ENCODE data around the gene PRKCA.

PRKCA gene

DNA sequence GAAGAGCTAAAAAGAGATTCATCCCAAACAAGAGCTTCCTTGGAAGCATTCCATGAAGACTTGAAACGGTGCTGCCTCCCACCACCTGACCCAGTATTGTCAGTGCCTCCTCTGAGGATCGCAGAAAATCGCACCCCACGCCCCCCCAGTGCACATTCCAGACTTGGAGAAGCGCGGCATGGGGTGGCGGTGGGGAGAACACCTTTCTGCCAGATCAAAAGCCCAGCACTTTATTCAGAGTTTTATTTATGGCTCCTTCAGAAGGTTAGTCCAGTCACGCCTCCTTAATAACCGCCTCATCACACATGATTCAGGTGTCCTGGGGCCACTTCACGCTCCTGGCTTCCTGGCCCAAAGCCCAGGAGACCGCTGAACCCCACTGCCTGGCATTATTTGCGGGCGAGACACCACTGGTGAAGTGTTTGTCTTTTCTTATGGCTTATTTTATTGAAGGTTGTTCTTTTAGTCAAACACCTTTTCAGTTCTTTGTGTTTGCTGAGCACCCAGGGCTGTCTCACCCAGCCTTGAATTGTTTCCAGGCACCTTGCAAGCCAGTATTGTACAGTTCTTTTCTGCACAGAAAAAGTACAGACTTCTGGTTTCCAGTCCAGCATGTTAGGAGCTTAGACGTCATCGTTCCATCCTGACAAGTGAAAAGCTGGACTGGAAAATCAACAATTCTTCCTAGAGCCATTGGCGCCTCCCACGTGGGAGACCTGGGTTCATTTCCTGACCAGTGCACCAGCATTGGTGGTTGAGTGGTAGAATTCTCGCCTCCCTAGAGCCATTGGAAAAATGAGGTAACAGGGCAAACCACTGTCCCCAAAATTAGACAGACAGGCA lies 452.9 kb downstream of the PRKCA start:
- Histone ChIP-seq H3K27me3 (ENCODE audit: insufficient read depth, poor library complexity, severe bottlenecking) (no peaks in the 10 kb centered on the region), H3K27ac (replicated peaks) (no peak overlapping the region), H3K4me3 (replicated peaks; ENCODE audit: insufficient read depth, low read length) (no peak overlapping the region)
- no peak for DNase-seq (ENCODE audit: low read depth in 1 of 2, low spot score in 1 of 2)
- no peak for TF ChIP-seq SPI1 (IDR thresholded peaks at IDR 0.05; ENCODE audit: borderline replicate concordance, low read depth)
- TF ChIP-seq, protein P1, sequence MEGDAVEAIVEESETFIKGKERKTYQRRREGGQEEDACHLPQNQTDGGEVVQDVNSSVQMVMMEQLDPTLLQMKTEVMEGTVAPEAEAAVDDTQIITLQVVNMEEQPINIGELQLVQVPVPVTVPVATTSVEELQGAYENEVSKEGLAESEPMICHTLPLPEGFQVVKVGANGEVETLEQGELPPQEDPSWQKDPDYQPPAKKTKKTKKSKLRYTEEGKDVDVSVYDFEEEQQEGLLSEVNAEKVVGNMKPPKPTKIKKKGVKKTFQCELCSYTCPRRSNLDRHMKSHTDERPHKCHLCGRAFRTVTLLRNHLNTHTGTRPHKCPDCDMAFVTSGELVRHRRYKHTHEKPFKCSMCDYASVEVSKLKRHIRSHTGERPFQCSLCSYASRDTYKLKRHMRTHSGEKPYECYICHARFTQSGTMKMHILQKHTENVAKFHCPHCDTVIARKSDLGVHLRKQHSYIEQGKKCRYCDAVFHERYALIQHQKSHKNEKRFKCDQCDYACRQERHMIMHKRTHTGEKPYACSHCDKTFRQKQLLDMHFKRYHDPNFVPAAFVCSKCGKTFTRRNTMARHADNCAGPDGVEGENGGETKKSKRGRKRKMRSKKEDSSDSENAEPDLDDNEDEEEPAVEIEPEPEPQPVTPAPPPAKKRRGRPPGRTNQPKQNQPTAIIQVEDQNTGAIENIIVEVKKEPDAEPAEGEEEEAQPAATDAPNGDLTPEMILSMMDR (IDR thresholded peaks at IDR 0.05; ENCODE audit: insufficient read depth, low read length): no peak
- TF ChIP-seq POLR2AphosphoS5 (IDR thresholded peaks at IDR 0.05; ENCODE audit: low read depth): no peak
- TF ChIP-seq, protein P2, sequence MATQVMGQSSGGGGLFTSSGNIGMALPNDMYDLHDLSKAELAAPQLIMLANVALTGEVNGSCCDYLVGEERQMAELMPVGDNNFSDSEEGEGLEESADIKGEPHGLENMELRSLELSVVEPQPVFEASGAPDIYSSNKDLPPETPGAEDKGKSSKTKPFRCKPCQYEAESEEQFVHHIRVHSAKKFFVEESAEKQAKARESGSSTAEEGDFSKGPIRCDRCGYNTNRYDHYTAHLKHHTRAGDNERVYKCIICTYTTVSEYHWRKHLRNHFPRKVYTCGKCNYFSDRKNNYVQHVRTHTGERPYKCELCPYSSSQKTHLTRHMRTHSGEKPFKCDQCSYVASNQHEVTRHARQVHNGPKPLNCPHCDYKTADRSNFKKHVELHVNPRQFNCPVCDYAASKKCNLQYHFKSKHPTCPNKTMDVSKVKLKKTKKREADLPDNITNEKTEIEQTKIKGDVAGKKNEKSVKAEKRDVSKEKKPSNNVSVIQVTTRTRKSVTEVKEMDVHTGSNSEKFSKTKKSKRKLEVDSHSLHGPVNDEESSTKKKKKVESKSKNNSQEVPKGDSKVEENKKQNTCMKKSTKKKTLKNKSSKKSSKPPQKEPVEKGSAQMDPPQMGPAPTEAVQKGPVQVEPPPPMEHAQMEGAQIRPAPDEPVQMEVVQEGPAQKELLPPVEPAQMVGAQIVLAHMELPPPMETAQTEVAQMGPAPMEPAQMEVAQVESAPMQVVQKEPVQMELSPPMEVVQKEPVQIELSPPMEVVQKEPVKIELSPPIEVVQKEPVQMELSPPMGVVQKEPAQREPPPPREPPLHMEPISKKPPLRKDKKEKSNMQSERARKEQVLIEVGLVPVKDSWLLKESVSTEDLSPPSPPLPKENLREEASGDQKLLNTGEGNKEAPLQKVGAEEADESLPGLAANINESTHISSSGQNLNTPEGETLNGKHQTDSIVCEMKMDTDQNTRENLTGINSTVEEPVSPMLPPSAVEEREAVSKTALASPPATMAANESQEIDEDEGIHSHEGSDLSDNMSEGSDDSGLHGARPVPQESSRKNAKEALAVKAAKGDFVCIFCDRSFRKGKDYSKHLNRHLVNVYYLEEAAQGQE (IDR thresholded peaks at IDR 0.05; ENCODE audit: insufficient replicate concordance, low read depth): no peak
- TF ChIP-seq GABPA (IDR thresholded peaks at IDR 0.05; ENCODE audit: low read depth): no peak

DNA sequence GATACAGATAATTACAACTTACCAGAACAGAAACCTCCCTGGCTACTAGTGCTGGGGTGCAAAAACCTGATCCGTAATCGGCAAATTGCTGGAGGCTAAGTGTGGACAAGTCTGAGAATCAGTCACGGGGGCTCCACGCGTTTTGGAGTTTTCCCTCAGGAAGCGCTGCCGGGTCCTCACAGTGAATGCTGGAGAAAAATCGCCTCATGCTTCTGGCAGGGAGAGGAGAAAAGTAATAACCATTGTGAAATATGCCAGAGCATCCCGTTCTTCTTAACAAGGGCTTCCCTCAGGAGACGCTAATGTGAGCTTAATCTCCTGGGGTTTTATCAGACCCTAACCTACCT lies 453.5 kb downstream of the PRKCA start:
- Histone ChIP-seq H3K27ac (replicated peaks) (no peak overlapping the region), H3K27me3 (ENCODE audit: insufficient read depth, poor library complexity, severe bottlenecking) (no peaks in the 10 kb centered on the region), H3K4me3 (replicated peaks; ENCODE audit: insufficient read depth, low read length) (no peak overlapping the region)
- TF ChIP-seq, protein P1 (IDR thresholded peaks at IDR 0.05; ENCODE audit: insufficient read depth, low read length): no peak
- TF ChIP-seq GABPA (IDR thresholded peaks at IDR 0.05; ENCODE audit: low read depth): no peak
- TF ChIP-seq, protein P2 (IDR thresholded peaks at IDR 0.05; ENCODE audit: insufficient replicate concordance, low read depth): no peak
- no peak for TF ChIP-seq POLR2AphosphoS5 (IDR thresholded peaks at IDR 0.05; ENCODE audit: low read depth)
- no peak for TF ChIP-seq SPI1 (IDR thresholded peaks at IDR 0.05; ENCODE audit: borderline replicate concordance, low read depth)
- DNase-seq (ENCODE audit: low read depth in 1 of 2, low spot score in 1 of 2): no peak

DNA sequence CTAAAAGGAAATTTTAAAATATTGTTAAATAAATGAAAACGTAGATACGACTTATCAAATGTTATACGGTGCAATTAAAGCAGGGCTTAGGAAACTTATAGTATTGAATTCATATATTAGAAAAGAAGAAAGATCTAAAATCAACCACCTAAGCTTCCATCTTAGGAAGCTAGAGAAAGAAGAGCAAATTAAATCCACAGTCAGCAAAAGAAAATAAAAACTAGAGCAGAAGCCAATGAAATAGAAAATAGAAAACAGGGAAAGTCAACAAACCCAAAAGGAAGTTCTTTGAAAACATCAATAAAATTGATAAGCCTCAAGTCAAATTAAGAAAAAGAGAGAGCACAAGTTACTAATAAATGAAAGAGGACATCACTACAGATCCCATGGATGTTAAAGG lies 457.9 kb downstream of the PRKCA start:
- H3K27me3 ChIP-seq (ENCODE audit: insufficient read depth, poor library complexity, severe bottlenecking): no peaks in the 10 kb centered on the region
- DNase-seq (ENCODE audit: low read depth in 1 of 2, low spot score in 1 of 2): no peak
- H3K4me3 ChIP-seq (replicated peaks; ENCODE audit: insufficient read depth, low read length): no peak overlapping the region
- TF ChIP-seq, protein P1 (IDR thresholded peaks at IDR 0.05; ENCODE audit: insufficient read depth, low read length): no peak
- TF ChIP-seq SPI1 (IDR thresholded peaks at IDR 0.05; ENCODE audit: borderline replicate concordance, low read depth) (no peak), GABPA (IDR thresholded peaks at IDR 0.05; ENCODE audit: low read depth) (no peak), POLR2AphosphoS5 (IDR thresholded peaks at IDR 0.05; ENCODE audit: low read depth) (no peak)
- TF ChIP-seq, protein P2 (IDR thresholded peaks at IDR 0.05; ENCODE audit: insufficient replicate concordance, low read depth): no peak
- H3K27ac ChIP-seq (replicated peaks): no peak overlapping the region

Data from HL-60 (cell line).